Uterus (tissue), 4 donors: ENCODE measurements around the gene CD247. TPM values are rescaled to one million over a fixed set of nuclear protein-coding genes. Genes with fewer than 3 reads are reported as not detected.

Source experiments
- DNase-seq, 2 donors: peaks; one replicate each; pipeline ENCODE4 v3.0.0-alpha.2; 2019 to 2020
- H3K27ac ChIP-seq, 2 donors: fragments of 200-600 bp; sonication (generic); 1 replicate in 1 of 2; 2 replicates in 1 of 2; pipeline ENCODE4 v1.5.1; 2016 to 2018
- H3K27me3 ChIP-seq, 2 donors: fragments of 200-600 bp; sonication (generic); one replicate each; pipeline ENCODE4 v1.5.1; 2018 to 2019; ENCODE audit warnings: control low read depth in 1 of 2
- H3K36me3 ChIP-seq, 2 donors: fragments of 200-600 bp; sonication (generic); one replicate each; pipeline ENCODE4 v1.5.1; 2019; ENCODE audit warnings: control low read depth in 1 of 2
- H3K4me1 ChIP-seq, 2 donors: fragments of 200-600 bp; sonication (generic); one replicate each; pipeline ENCODE4 v1.5.1; 2018 to 2019; ENCODE audit warnings: control low read depth in 1 of 2
- H3K4me3 ChIP-seq, 2 donors: fragments of 200-600 bp; sonication (generic); 1 replicate in 1 of 2; 2 replicates in 1 of 2; pipeline ENCODE4 v1.5.1; 2018 to 2019; ENCODE audit warnings: mild to moderate bottlenecking in 1 of 2
- H3K9me3 ChIP-seq, 2 donors: fragments of 200-600 bp; sonication (generic); one replicate each; pipeline ENCODE4 v1.5.1; 2019; ENCODE audit warnings: control low read depth in 1 of 2
- CTCF ChIP-seq, 4 experiments: fragments of 200-600 bp in 2 of 4; fragments of 450-650 bp in 2 of 4; sonication (generic) in 2 of 4; IDR thresholded peaks; one replicate each; pipeline ENCODE4 v1.5.1; 2016 to 2019; ENCODE audit warnings: antibody characterized with exemption in 4 of 4, mild to moderate bottlenecking in 2 of 4, moderate library complexity in 1 of 4
- POLR2A ChIP-seq, 2 donors: fragments of 450-650 bp; IDR thresholded peaks; one replicate each; pipeline ENCODE4 v1.6.1; 2016; ENCODE audit warnings: antibody characterized with exemption in 2 of 2, mild to moderate bottlenecking in 1 of 2, moderate library complexity in 1 of 2
- intact Hi-C: fragments of 100-400 bp; cut with DNase I; formaldehyde crosslinking; loops from one replicate; pipeline ENCODE4 v1.15.1; 2023; ENCODE audit warnings: low total_unique reads
- total RNA-seq, 4 donors: library from RNA; depleted of rRNA in 3 of 4; stranded (reverse); fragments of >200 nt in 3 of 4; gene quantifications; one replicate each; pipeline versions ENCODE4 v1.1.0 to v1.2.4, GENCODE V29; 2014 to 2023
- donor health status: DM: yes; HTN: yes; CAD: no.

The CD247 gene
- total RNA-seq: 1 to 10 TPM in 2 of 4 donors, not detected in 2; 1.6 to 3.3 TPM

GRCh38 chr1:167518331-167518700, at the start of gene CD247:
TSS of gene CD247 (minus strand) at chr1:167518529. CDS start at chr1:167518465, 64 bp downstream.
- no peak within 1 kb of the TSS for H3K27ac ChIP-seq
- no peaks in the 10 kb centered on the region for H3K4me1 ChIP-seq
- H3K27me3 ChIP-seq: no peaks in the 10 kb centered on the region
- intact Hi-C loops: no loop called here
- TF ChIP-seq POLR2A (IDR thresholded peaks at IDR 0.05) (no peak), CTCF (IDR thresholded peaks at IDR 0.05) (no peak)
- no peaks in the 10 kb centered on the region for H3K36me3 ChIP-seq
- no peak within 1 kb of the TSS for H3K4me3 ChIP-seq
- no peaks in the 10 kb centered on the region for H3K9me3 ChIP-seq
- no peak for DNase-seq

GRCh38 chr1:167567663-167568062, 49.3 kb upstream of the CD247 start:
- TF ChIP-seq CTCF (IDR thresholded peaks at IDR 0.05) (no peak), POLR2A (IDR thresholded peaks at IDR 0.05) (no peak)

GRCh38 chr1:167566766-167567165, 48.4 kb upstream of the CD247 start:
- H3K4me3 ChIP-seq: no peak overlapping the region
- intact Hi-C loops: loop anchor here (10.0 kb wide), 1 partner anchor 118 kb away; no protein-coding TSS in a partner anchor

More at GRCh38 chr1:167567663-167568062, 49.3 kb upstream of the CD247 start:
- no peak overlapping the region for H3K27ac ChIP-seq
- no peak overlapping the region for H3K4me3 ChIP-seq
- H3K4me1 ChIP-seq: no peaks in the 10 kb centered on the region
- H3K9me3 ChIP-seq: no peaks in the 10 kb centered on the region
- no peak for DNase-seq
- no peaks in the 10 kb centered on the region for H3K36me3 ChIP-seq
- H3K27me3 ChIP-seq: no peaks in the 10 kb centered on the region
- intact Hi-C loops: loop anchor here (10.0 kb wide), 1 partner anchor 117 kb away; no protein-coding TSS in a partner anchor

GRCh38 chr1:167565922-167566321, 47.6 kb upstream of the CD247 start:
- H3K9me3 ChIP-seq: no peaks in the 10 kb centered on the region
- H3K4me1 ChIP-seq: no peaks in the 10 kb centered on the region
- no peak overlapping the region for H3K27ac ChIP-seq
- no peaks in the 10 kb centered on the region for H3K27me3 ChIP-seq
- no peak for DNase-seq
- intact Hi-C loops: loop anchor here (10.0 kb wide), 1 partner anchor 119 kb away; no protein-coding TSS in a partner anchor
- no peaks in the 10 kb centered on the region for H3K36me3 ChIP-seq
- H3K4me3 ChIP-seq: no peak overlapping the region
- TF ChIP-seq POLR2A (IDR thresholded peaks at IDR 0.05): no peak
- TF ChIP-seq CTCF (IDR thresholded peaks at IDR 0.05): no peak

More at GRCh38 chr1:167566766-167567165, 48.4 kb upstream of the CD247 start:
- H3K4me1 ChIP-seq: no peaks in the 10 kb centered on the region
- no peak for DNase-seq
- H3K27me3 ChIP-seq: no peaks in the 10 kb centered on the region
- no peaks in the 10 kb centered on the region for H3K36me3 ChIP-seq
- no peaks in the 10 kb centered on the region for H3K9me3 ChIP-seq
- H3K27ac ChIP-seq: no peak overlapping the region
- TF ChIP-seq CTCF (IDR thresholded peaks at IDR 0.05): no peak
- no peak for TF ChIP-seq POLR2A (IDR thresholded peaks at IDR 0.05)

GRCh38 chr1:167564612-167565270, 46.4 kb upstream of the CD247 start:
- Histone ChIP-seq H3K4me3 (no peak overlapping the region), H3K4me1 (no peaks in the 10 kb centered on the region), H3K27ac (no peak overlapping the region), H3K36me3 (no peaks in the 10 kb centered on the region), H3K27me3 (no peaks in the 10 kb centered on the region), H3K9me3 (no peaks in the 10 kb centered on the region)
- no peak for TF ChIP-seq POLR2A (IDR thresholded peaks at IDR 0.05)
- no peak for TF ChIP-seq CTCF (IDR thresholded peaks at IDR 0.05)
- DNase-seq: no peak
- intact Hi-C loops: loop anchor here (10.0 kb wide), 1 partner anchor 120 kb away; no protein-coding TSS in a partner anchor
